AG04450 (cell line): ENCODE measurements around the gene KLRD1. TPM values are rescaled to one million over a fixed set of nuclear protein-coding genes. Genes with fewer than 3 reads are reported as not detected.

ENCODE experiments used
- CTCF ChIA-PET: fragments of 300-600, 350-600 bp; formaldehyde crosslinking; extraction: SDS; loops from one replicate; lab custom pipeline; 2022; ENCODE audit warnings: antibody characterized with exemption, inconsistent platforms; lab: Charles Lee
- POLR2A ChIA-PET: fragments of 350-600 bp; formaldehyde crosslinking; extraction: SDS; loops from one replicate; lab custom pipeline; 2021; ENCODE audit warnings: antibody characterized with exemption, inconsistent platforms; lab: Yijun Ruan, JAX
- DNase-seq: peaks from one replicate; pipeline ENCODE4 v3.0.0-alpha.2; 2011; ENCODE audit warnings: low read depth, low spot score
- H3K27ac ChIP-seq: one replicate; pipeline ENCODE4 v1.5.1; 2012; ENCODE audit warnings: low read depth, low read length, control low read depth
- H3K27me3 ChIP-seq: one replicate; pipeline ENCODE4 v1.6.0; 2012; ENCODE audit warnings: low read length; ENCODE audit not compliant: control insufficient read depth, insufficient read depth
- H3K4me3 ChIP-seq: 2 replicates; pipeline ENCODE4 v1.5.1; 2011; ENCODE audit warnings: mild to moderate bottlenecking, low read depth, low read length, control low read depth
- H3K9me3 ChIP-seq: 2 replicates; pipeline ENCODE4 v1.5.1; 2012; ENCODE audit warnings: low read length; ENCODE audit not compliant: control insufficient read depth, insufficient read depth
- polyA plus RNA-seq: library from polyadenylated mRNA; depleted of rRNA; stranded (reverse); fragments of >200 nt; gene quantifications from 2 replicates; pipeline ENCODE4 v1.2.3, GENCODE V29; 2011
- TF ChIP-seq, protein P1 (sequence below): IDR thresholded peaks from 2 replicates; pipeline ENCODE4 v1.5.1; 2011; ENCODE audit warnings: low read depth, low read length, control low read depth, inconsistent platforms

Gene KLRD1
- polyA plus RNA-seq, 1 experiment, result 0.33 TPM

- Histone ChIP-seq H3K9me3 (no peaks in the 10 kb centered on the region), H3K4me3 (no peak overlapping the region), H3K27me3 (peaks cover 4% of the 10 kb centered on the region), H3K27ac (no peak overlapping the region)
- CTCF ChIA-PET, result no interaction called here
- TF ChIP-seq, protein P1, sequence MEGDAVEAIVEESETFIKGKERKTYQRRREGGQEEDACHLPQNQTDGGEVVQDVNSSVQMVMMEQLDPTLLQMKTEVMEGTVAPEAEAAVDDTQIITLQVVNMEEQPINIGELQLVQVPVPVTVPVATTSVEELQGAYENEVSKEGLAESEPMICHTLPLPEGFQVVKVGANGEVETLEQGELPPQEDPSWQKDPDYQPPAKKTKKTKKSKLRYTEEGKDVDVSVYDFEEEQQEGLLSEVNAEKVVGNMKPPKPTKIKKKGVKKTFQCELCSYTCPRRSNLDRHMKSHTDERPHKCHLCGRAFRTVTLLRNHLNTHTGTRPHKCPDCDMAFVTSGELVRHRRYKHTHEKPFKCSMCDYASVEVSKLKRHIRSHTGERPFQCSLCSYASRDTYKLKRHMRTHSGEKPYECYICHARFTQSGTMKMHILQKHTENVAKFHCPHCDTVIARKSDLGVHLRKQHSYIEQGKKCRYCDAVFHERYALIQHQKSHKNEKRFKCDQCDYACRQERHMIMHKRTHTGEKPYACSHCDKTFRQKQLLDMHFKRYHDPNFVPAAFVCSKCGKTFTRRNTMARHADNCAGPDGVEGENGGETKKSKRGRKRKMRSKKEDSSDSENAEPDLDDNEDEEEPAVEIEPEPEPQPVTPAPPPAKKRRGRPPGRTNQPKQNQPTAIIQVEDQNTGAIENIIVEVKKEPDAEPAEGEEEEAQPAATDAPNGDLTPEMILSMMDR, result no peak
- no peak for DNase-seq
- POLR2A ChIA-PET, result no interaction called here
Observed at GRCh38 chr12:10291030-10291429, 16.6 kb upstream of the KLRD1 start.

GRCh38 chr12:10293151-10293550 is 14.5 kb upstream of the KLRD1 start:
- no peak for DNase-seq
- Histone ChIP-seq H3K4me3 (no peak overlapping the region), H3K27ac (no peak overlapping the region), H3K27me3 (peaks cover 2% of the 10 kb centered on the region), H3K9me3 (no peaks in the 10 kb centered on the region)
- POLR2A ChIA-PET, result no interaction called here
- TF ChIP-seq, protein P1, result no peak
- CTCF ChIA-PET, result interaction anchor here (1.1 kb wide), 1 partner anchor 58 kb away, joined by 3 read pairs; no protein-coding TSS in a partner anchor

GRCh38 chr12:10293570-10294227 is 14.0 kb upstream of the KLRD1 start:
- H3K27me3 ChIP-seq, result peaks cover 2% of the 10 kb centered on the region
- H3K4me3 ChIP-seq, result no peak overlapping the region
- POLR2A ChIA-PET, result no interaction called here
- no peak for DNase-seq
- TF ChIP-seq, protein P1, result no peak
- no peaks in the 10 kb centered on the region for H3K9me3 ChIP-seq
- CTCF ChIA-PET, result interaction anchor here (1.1 kb wide), 1 partner anchor 58 kb away, joined by 3 read pairs; no protein-coding TSS in a partner anchor
- H3K27ac ChIP-seq, result no peak overlapping the region

GRCh38 chr12:10301103-10301502 is 6.6 kb upstream of the KLRD1 start:
- TF ChIP-seq, protein P1, result no peak
- Histone ChIP-seq H3K27me3 (peaks cover 14% of the 10 kb centered on the region), H3K9me3 (peaks cover 6% of the 10 kb centered on the region; the same call in 1 of the 2 replicates), H3K27ac (no peak overlapping the region), H3K4me3 (no peak overlapping the region)
- CTCF ChIA-PET, result no interaction called here
- no peak for DNase-seq
- POLR2A ChIA-PET, result no interaction called here

DNA sequence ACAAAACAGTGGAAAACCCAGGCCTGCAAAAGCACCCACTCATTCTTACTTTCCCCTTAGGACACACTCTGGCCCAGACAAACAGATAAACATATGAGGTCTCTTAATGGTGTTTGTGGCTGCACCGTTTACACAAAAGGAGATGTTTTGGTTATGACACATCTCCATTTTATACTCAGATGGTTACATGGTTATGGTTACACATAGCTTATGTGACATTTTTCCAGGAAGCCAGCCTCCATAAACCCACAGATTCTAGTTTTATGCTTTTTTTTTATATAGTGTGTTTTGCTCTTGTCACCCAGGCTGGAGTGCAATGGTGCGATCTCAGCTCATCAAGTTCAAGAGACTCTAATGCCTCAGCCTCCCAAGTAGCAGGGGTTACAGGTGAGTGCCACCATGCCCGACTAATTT is 3.5 kb upstream of the KLRD1 start:
- Histone ChIP-seq H3K27me3 (peaks cover 15% of the 10 kb centered on the region), H3K9me3 (peaks cover 6% of the 10 kb centered on the region; the same call in 1 of the 2 replicates), H3K4me3 (no peak overlapping the region), H3K27ac (no peak overlapping the region)
- TF ChIP-seq, protein P1, result no peak
- DNase-seq, result peak; percentile 63
- CTCF ChIA-PET, result interaction anchor here (2.0 kb wide), 1 partner anchor 68 kb away, joined by 4 read pairs; no protein-coding TSS in a partner anchor
- POLR2A ChIA-PET, result no interaction called here
